Stimulated activated CD8-positive, alpha-beta memory T cell treated with anti-CD3 and anti-CD28 coated beads, Interleukin-4, amount 100 ng/mL, for 1 hour (primary cell): Measurements from ENCODE around the gene REV3L.

Experiments
- DNase-seq, 2 donors: peaks; one replicate each; pipeline ENCODE4 v3.0.0-alpha.2; 2020; ENCODE audit warnings: low read depth in 2 of 2, low spot score in 1 of 2

Gene REV3L

GRCh38 chr6:111470991-111471390 is 12.0 kb downstream of the REV3L start:
- no peak for DNase-seq

DNA sequence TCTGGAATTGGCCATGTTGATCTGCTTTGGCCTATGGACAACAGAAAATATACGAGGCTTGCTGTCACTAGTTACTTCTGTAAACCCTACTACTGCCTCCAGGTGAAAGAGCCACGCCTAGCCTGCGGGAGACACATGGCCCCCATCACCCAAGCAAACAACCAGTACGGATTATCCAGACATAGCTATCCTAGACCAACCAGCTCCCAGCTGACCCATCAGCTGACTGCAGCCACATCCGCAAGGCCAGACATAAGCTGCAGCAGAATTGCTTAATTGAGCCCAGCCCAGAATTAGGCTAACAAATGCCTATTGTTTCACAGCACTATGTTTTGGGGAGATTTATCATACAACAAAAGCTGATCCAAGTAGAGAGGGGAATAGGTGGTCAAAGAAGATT is 13.5 kb downstream of the REV3L start:
- no peak for DNase-seq

DNA sequence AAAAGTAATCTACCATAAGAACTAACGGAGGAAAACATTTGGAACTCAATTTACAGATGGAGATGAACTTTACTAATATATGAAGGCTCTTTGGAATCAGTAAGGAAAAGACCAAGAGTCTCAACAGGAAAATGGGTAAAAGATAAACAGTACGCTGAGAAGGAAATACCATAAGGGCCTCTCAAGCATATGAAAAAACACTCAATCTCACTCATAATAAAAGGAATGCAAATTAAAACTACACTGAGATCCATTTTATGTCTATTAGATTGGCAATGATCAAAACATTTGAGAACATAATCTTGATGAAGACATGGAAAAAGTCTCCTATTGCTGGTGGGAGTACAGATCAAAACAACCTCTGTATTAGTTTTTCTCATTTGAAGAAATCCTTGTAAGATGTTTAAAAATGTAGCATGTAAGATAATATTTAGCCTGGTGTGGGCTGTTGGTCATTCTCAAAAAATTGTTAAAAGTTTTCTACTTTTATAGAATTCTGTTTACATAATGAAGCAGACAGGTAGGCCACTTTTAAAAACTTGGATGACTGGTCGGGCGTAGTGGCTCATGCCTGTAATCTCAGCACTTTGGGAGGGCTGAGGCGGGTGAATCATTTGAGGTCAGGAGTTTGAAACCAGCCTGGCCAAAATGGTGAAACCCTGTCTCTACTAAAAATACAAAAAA is 14.5 kb downstream of the REV3L start:
- DNase-seq, result no peak

DNA sequence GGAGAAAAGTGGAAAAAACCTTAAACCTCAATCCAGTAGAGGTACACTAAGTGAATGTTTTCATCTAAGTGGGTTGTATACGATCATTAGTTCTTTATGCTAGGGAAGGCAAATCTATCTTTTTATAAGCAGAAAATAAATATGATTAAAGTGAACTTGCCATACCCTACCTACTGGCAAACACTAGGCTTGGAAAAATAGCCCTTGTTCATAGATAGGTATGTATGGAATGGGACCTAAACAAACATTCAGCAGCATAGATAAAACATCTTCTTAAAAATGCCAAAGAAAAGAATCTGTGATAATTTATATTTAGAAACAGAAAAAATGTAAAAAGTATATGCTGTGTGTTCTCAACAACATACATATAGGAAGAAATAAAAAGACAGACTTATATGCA is 18.8 kb downstream of the REV3L start:
- DNase-seq, result no peak

GRCh38 chr6:111462770-111463391 is 20.1 kb downstream of the REV3L start:
- DNase-seq, result no peak

GRCh38 chr6:111461860-111462259 is 21.2 kb downstream of the REV3L start:
- DNase-seq, result no peak

GRCh38 chr6:111458670-111459232 is 24.3 kb downstream of the REV3L start:
- no peak for DNase-seq

DNA sequence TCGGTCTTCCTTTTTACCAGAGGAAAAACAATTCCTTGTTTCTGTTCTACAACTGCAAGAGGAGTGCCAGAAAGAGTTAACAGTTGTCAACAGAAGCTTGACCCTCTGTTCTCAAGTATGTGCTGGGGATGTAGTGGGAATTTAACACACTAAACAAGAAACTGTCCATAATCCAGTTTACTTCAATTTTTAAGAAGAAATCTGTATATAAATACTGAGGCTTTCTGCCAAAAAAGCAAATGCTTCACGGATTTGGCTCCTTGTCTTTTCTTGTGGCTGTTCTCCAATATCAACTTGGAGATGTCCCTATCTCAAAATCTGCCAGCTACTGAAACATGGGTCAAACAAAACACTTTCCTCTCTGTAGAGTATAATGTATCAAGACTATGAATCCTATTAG is 26.8 kb downstream of the REV3L start:
- no peak for DNase-seq

GRCh38 chr6:111450636-111451035 is 32.4 kb downstream of the REV3L start:
- no peak for DNase-seq

- DNase-seq, result no peak
Measured at GRCh38 chr6:111450087-111450486, 32.9 kb downstream of the REV3L start.

DNA sequence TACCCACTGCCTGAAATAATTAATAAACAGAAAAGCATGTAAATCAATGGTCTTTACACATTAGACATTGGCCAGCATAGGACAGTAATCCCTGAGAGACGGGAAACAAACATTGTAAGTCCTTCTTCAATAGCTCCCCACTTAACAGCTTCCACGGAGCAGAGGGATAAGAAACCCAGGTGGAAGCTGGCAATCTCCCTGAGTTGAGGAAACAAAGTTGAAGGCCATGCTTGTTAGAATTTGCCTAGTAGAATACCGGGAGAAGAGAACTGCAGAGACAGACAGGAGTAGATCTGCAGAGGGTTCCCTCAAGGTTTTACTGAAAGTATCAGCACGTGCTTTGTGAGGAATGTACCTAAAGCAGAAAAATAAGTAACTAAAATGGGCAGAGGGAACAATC is 33.9 kb downstream of the REV3L start:
- no peak for DNase-seq

- DNase-seq, result no peak
Measured at GRCh38 chr6:111447051-111447450, 36.0 kb downstream of the REV3L start.

DNA sequence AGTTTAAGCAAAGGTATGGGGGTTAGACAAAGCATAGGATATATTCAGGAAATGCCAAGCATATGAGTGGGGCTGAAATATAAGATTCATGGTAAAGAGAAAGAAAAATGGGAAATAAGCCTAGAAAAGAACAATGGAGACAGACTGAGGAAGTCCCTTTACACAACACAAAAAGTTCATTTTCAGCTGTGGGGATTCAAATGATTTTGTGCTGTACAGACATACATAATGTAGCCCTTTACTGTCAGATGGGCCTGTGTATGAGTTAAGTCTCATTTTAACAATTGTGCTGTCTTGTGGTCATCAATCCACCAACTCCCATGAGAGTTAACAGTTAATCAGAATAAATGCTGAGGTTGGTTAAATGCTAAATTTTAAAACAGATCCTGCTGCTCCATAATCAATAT is 37.2 kb downstream of the REV3L start:
- no peak for DNase-seq

- no peak for DNase-seq
Measured at GRCh38 chr6:111444794-111445193, 38.2 kb downstream of the REV3L start.

GRCh38 chr6:111441678-111442243 is 41.3 kb downstream of the REV3L start:
- DNase-seq, result no peak

DNA sequence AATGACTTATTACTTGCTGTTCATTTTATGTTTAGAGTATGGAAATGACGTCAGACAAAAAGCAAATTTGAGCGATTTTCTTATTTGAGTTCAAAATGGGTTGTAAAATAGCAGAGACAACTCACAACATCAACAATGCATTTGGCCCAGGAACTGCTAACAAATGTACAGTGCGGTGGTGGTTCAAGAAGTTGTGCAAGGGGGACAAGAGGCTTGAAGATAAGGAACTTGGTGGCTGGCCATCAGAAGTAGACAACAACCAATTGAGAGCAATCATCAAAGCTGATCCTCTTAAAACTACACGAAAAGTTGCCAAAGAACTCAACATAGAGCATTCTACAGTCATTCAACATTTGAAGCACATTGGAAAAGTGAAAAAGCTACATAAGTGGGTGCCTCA is 43.8 kb downstream of the REV3L start:
- no peak for DNase-seq

- DNase-seq, result no peak
Measured at GRCh38 chr6:111437573-111437972, 45.4 kb downstream of the REV3L start.

- DNase-seq, result no peak
Measured at GRCh38 chr6:111432511-111432910, 50.5 kb downstream of the REV3L start.

DNA sequence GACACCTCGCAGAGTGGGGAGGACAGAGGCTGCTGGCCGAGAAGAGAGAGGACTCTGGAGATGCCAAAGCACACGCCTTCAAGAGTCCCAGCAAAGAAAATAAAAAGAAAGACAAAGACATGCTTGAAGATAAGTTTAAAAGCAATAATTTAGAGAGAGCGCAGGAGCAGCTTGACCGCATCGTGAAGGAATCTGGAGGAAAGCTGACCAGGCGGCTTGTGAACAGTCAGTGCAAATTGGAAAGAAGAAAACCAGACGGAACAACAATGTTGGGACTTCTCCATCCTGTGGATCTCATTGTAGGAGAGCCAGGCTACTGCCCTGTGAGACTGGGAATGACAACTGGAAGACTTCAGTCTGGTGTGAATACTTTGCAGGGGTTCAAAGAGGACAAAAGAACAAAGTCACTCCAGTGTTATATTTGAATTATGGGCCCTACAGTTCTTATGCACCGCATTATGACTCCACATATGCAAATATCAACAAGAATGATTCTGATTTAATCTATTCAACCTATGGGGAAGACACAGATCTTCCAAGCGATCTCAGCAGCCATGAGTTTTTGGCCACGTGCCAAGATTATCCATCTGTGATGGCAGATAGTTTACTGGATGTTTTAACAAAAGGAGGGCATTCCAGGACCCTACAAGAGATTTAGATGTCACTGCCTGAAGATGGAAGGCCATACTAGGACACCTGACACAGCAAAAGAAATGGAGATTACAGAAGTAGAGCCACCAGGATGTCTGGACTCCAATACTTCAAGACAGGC is 52.2 kb downstream of the REV3L start:
- no peak for DNase-seq

DNA sequence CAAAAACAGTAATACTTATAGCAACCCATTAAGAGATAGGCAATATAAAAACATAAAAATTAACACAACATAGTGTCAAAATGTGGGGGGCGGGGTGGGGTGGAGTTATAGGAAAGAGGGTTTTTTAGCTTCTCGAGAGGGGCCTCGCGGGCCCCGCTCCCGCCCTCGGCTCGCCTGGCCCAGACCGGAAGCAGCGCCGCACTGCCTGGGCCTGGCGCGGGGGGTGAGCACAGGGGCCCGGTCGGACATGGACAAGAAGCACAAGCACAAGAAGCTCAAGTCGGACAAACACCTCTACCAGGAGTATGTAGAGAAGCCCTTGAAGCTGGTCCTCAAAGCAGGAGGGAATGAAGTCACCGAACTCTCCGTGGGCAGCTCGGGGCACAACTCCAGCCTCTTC is 53.4 kb downstream of the REV3L start:
- no peak for DNase-seq

DNA sequence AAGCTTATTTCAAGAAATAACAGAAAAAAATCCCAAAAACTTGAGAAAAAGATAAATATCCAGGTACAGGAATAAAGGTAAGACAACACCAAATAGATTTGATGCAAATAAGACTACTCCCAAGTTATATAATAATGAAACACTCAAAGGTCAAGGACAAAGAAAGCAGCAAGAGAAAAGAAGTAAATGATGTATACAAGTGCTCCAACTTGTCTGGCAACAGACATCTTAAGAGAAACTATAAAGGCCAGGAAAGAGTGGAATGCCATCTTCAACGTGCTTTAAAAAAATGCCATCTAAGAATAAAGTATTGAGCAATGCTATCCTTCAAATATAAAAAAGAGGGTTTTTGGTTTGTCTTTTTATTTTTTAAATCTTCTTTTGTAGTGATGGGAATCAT is 54.2 kb downstream of the REV3L start:
- no peak for DNase-seq
